NCI-H526 (cell line): ENCODE data around the gene SMARCA4.
"Not testable (repeated sequence)": the region's sequence is repeated elsewhere in the genome, so short reads cannot be mapped to it uniquely, and the experiment has no call there.

Experiments
- DNase-seq, 2 experiments: peaks; one replicate each; lab custom pipeline; 2025; lab: John Stamatoyannopoulos, UW

The SMARCA4 gene

GRCh38 chr19:10979951-10980381 lies 19.1 kb downstream of the SMARCA4 start:
- no peak for DNase-seq

GRCh38 chr19:10981252-10981895 lies 20.5 kb downstream of the SMARCA4 start:
- no peak for DNase-seq

- DNase-seq, result no peak
Observed at GRCh38 chr19:10983026-10983425, 22.2 kb downstream of the SMARCA4 start.

- no peak for DNase-seq
Observed at GRCh38 chr19:10984166-10984735, 23.4 kb downstream of the SMARCA4 start.

- no peak for DNase-seq
Observed at GRCh38 chr19:10985502-10985901, 24.7 kb downstream of the SMARCA4 start.

- DNase-seq, result no peak
Observed at GRCh38 chr19:10986301-10987127, 25.7 kb downstream of the SMARCA4 start.

GRCh38 chr19:10987571-10988297 lies 26.9 kb downstream of the SMARCA4 start:
- no peak for DNase-seq

GRCh38 chr19:10988380-10988779 lies 27.6 kb downstream of the SMARCA4 start:
- DNase-seq, result no peak

GRCh38 chr19:10988921-10989320 lies 28.1 kb downstream of the SMARCA4 start:
- DNase-seq, result no peak

- no peak for DNase-seq
Observed at GRCh38 chr19:10991076-10991475, 30.2 kb downstream of the SMARCA4 start.

GRCh38 chr19:10991521-10992081 lies 30.8 kb downstream of the SMARCA4 start:
- DNase-seq, result no peak

GRCh38 chr19:10992174-10992573 lies 31.3 kb downstream of the SMARCA4 start:
- not testable (repeated sequence) for DNase-seq

GRCh38 chr19:10995926-10996600 lies 35.2 kb downstream of the SMARCA4 start:
- DNase-seq, result no peak

GRCh38 chr19:10998045-10998533 lies 37.3 kb downstream of the SMARCA4 start:
- DNase-seq, result no peak

GRCh38 chr19:10998666-10999065 lies 37.8 kb downstream of the SMARCA4 start:
- no peak for DNase-seq

GRCh38 chr19:11005521-11005920 lies 44.7 kb downstream of the SMARCA4 start:
- DNase-seq, result no peak

GRCh38 chr19:11007385-11007784 lies 46.6 kb downstream of the SMARCA4 start:
- DNase-seq, result no peak

GRCh38 chr19:11007962-11008532 lies 47.2 kb downstream of the SMARCA4 start:
- no peak for DNase-seq

- no peak for DNase-seq
Observed at GRCh38 chr19:11010041-11010440, 49.2 kb downstream of the SMARCA4 start.

GRCh38 chr19:11012507-11012906 lies 51.7 kb downstream of the SMARCA4 start:
- DNase-seq, result no peak

GRCh38 chr19:11013771-11014170 lies 52.9 kb downstream of the SMARCA4 start:
- DNase-seq, result no peak
